Immature natural killer cell (primary cell): ENCODE measurements around the gene TMEM191B. TPM values are rescaled to one million over a fixed set of nuclear protein-coding genes. Genes with fewer than 3 reads are reported as not detected.
"Not testable (repeated sequence)": the region's sequence is repeated elsewhere in the genome, so short reads cannot be mapped to it uniquely, and the experiment has no call there.

ENCODE experiments used
- DNase-seq, 3 donors: peaks; one replicate each; pipeline ENCODE4 v3.0.0; 2022; ENCODE audit warnings: mixed read lengths in 1 of 3
- H3K27ac Mint-ChIP-seq, 6 donors: one replicate each; pipeline ENCODE4 v1.8.0; 2020; ENCODE audit warnings: mixed read lengths in 6 of 6, mild to moderate bottlenecking in 5 of 6, inconsistent platforms in 4 of 6, moderate library complexity in 3 of 6
- H3K27me3 Mint-ChIP-seq, 3 donors: one replicate each; pipeline ENCODE4 v1.8.0; 2020 to 2021; ENCODE audit warnings: low read depth in 3 of 3, mild to moderate bottlenecking in 3 of 3, mixed read lengths in 3 of 3, moderate library complexity in 3 of 3, inconsistent platforms in 1 of 3
- H3K36me3 Mint-ChIP-seq, 3 donors: one replicate each; pipeline ENCODE4 v1.8.0; 2020; ENCODE audit warnings: mixed read lengths in 3 of 3, inconsistent platforms in 2 of 3, mild to moderate bottlenecking in 2 of 3
- H3K4me1 Mint-ChIP-seq, 2 donors: one replicate each; pipeline ENCODE4 v1.8.0; 2020; ENCODE audit warnings: inconsistent platforms in 2 of 2, mild to moderate bottlenecking in 2 of 2, mixed read lengths in 2 of 2, moderate library complexity in 1 of 2
- H3K4me3 Mint-ChIP-seq, 5 donors: one replicate each; pipeline ENCODE4 v1.8.0; 2020; ENCODE audit warnings: mild to moderate bottlenecking in 5 of 5, mixed read lengths in 5 of 5, inconsistent platforms in 3 of 5, moderate library complexity in 3 of 5
- H3K9me3 Mint-ChIP-seq, 6 donors: one replicate each; pipeline ENCODE4 v1.8.0; 2020; ENCODE audit warnings: mild to moderate bottlenecking in 6 of 6, mixed read lengths in 6 of 6, inconsistent platforms in 4 of 6, moderate library complexity in 3 of 6
- polyA plus RNA-seq, 3 donors: library from polyadenylated mRNA; unstranded; fragments of 300-500 nt; fragmentation: Illumina TruSeq; gene quantifications; one replicate each; pipeline ENCODE4 v1.2.3, GENCODE V29; 2021

The TMEM191B gene
- polyA plus RNA-seq, result 1 to 10 TPM; 1.5 to 4.9 (median 1.7) TPM

GRCh38 chr22:18527752-18528596 is at the start of gene TMEM191B:
TMEM191B (plus strand) TSS chr22:18527802; CDS start chr22:18527981, 179 bp downstream.
- H3K4me3 Mint-ChIP-seq, H3K36me3 Mint-ChIP-seq, H3K9me3 Mint-ChIP-seq, H3K4me1 Mint-ChIP-seq, H3K27ac Mint-ChIP-seq, DNase-seq, H3K27me3 Mint-ChIP-seq: not testable (repeated sequence)

- not testable (repeated sequence) for H3K4me3 Mint-ChIP-seq, H3K27me3 Mint-ChIP-seq, DNase-seq, H3K36me3 Mint-ChIP-seq, H3K9me3 Mint-ChIP-seq, H3K27ac Mint-ChIP-seq, H3K4me1 Mint-ChIP-seq
These were observed 31.4 kb upstream of the TMEM191B start for GRCh38 chr22:18496227-18496626.

- H3K4me3 Mint-ChIP-seq, H3K4me1 Mint-ChIP-seq, H3K9me3 Mint-ChIP-seq, H3K36me3 Mint-ChIP-seq, DNase-seq, H3K27me3 Mint-ChIP-seq, H3K27ac Mint-ChIP-seq: not testable (repeated sequence)
These were observed 16.3 kb upstream of the TMEM191B start for GRCh38 chr22:18511327-18511726.

GRCh38 chr22:18512378-18512777 is 15.2 kb upstream of the TMEM191B start:
- H3K9me3 Mint-ChIP-seq, H3K4me3 Mint-ChIP-seq, H3K4me1 Mint-ChIP-seq, H3K27me3 Mint-ChIP-seq, H3K27ac Mint-ChIP-seq, H3K36me3 Mint-ChIP-seq, DNase-seq: not testable (repeated sequence)

- not testable (repeated sequence) for H3K9me3 Mint-ChIP-seq, H3K27me3 Mint-ChIP-seq, H3K4me3 Mint-ChIP-seq
These were observed 14.1 kb upstream of the TMEM191B start for GRCh38 chr22:18513454-18513853.

GRCh38 chr22:18518061-18518460 is 9.5 kb upstream of the TMEM191B start, which contains the start of gene GGTLC3:
GGTLC3 (minus strand) TSS chr22:18518161; CDS start chr22:18517897, 264 bp downstream.
- H3K4me3 Mint-ChIP-seq, H3K27ac Mint-ChIP-seq, H3K27me3 Mint-ChIP-seq, DNase-seq, H3K9me3 Mint-ChIP-seq, H3K4me1 Mint-ChIP-seq, H3K36me3 Mint-ChIP-seq: not testable (repeated sequence)

More at GRCh38 chr22:18513454-18513853, 14.1 kb upstream of the TMEM191B start:
- not testable (repeated sequence) for H3K27ac Mint-ChIP-seq, DNase-seq, H3K4me1 Mint-ChIP-seq, H3K36me3 Mint-ChIP-seq

GRCh38 chr22:18522762-18523161 is 4.8 kb upstream of the TMEM191B start:
- H3K4me1 Mint-ChIP-seq, DNase-seq, H3K27me3 Mint-ChIP-seq, H3K27ac Mint-ChIP-seq, H3K9me3 Mint-ChIP-seq, H3K36me3 Mint-ChIP-seq, H3K4me3 Mint-ChIP-seq: not testable (repeated sequence)

GRCh38 chr22:18523328-18523727 is 4.3 kb upstream of the TMEM191B start:
- H3K9me3 Mint-ChIP-seq, H3K4me1 Mint-ChIP-seq, H3K27me3 Mint-ChIP-seq, H3K27ac Mint-ChIP-seq, H3K36me3 Mint-ChIP-seq, DNase-seq, H3K4me3 Mint-ChIP-seq: not testable (repeated sequence)

- not testable (repeated sequence) for H3K4me1 Mint-ChIP-seq, H3K27ac Mint-ChIP-seq, H3K27me3 Mint-ChIP-seq, H3K4me3 Mint-ChIP-seq, H3K36me3 Mint-ChIP-seq, H3K9me3 Mint-ChIP-seq
- DNase-seq, result peak; percentile 69 to 82 (median 78)
These were observed 1.2 kb downstream of the TMEM191B start for GRCh38 chr22:18528597-18529415.

- not testable (repeated sequence) for H3K4me3 Mint-ChIP-seq, H3K4me1 Mint-ChIP-seq, DNase-seq, H3K9me3 Mint-ChIP-seq, H3K36me3 Mint-ChIP-seq, H3K27me3 Mint-ChIP-seq, H3K27ac Mint-ChIP-seq
These were observed 2.0 kb downstream of the TMEM191B start for GRCh38 chr22:18529416-18530145.

- H3K9me3 Mint-ChIP-seq, H3K4me1 Mint-ChIP-seq, DNase-seq, H3K36me3 Mint-ChIP-seq, H3K4me3 Mint-ChIP-seq, H3K27me3 Mint-ChIP-seq, H3K27ac Mint-ChIP-seq: not testable (repeated sequence)
These were observed 6.0 kb downstream of the TMEM191B start for GRCh38 chr22:18533633-18534032.

GRCh38 chr22:18534315-18534714 is 6.7 kb downstream of the TMEM191B start:
- not testable (repeated sequence) for DNase-seq, H3K4me3 Mint-ChIP-seq, H3K4me1 Mint-ChIP-seq, H3K27ac Mint-ChIP-seq, H3K27me3 Mint-ChIP-seq, H3K9me3 Mint-ChIP-seq, H3K36me3 Mint-ChIP-seq

GRCh38 chr22:18539994-18540393 is 12.4 kb downstream of the TMEM191B start:
- H3K9me3 Mint-ChIP-seq, H3K4me3 Mint-ChIP-seq, H3K36me3 Mint-ChIP-seq, H3K4me1 Mint-ChIP-seq, H3K27ac Mint-ChIP-seq, H3K27me3 Mint-ChIP-seq, DNase-seq: not testable (repeated sequence)

- not testable (repeated sequence) for H3K36me3 Mint-ChIP-seq, H3K27me3 Mint-ChIP-seq, DNase-seq, H3K9me3 Mint-ChIP-seq, H3K4me3 Mint-ChIP-seq, H3K27ac Mint-ChIP-seq, H3K4me1 Mint-ChIP-seq
These were observed 15.8 kb downstream of the TMEM191B start for GRCh38 chr22:18543400-18543799.
